Thoracic aorta (tissue), 2 donors: Measurements from ENCODE around the gene RECK. TPM values are rescaled to one million over a fixed set of nuclear protein-coding genes. Genes with fewer than 3 reads are reported as not detected.

ENCODE experiments used
- ATAC-seq: fragments of 150-250 bp; one replicate; pipeline ENCODE4 v1.8.0; 2017; ENCODE audit warnings: low read depth; ENCODE audit not compliant: insufficient number of reproducible peaks, low FRiP score
- DNase-seq: peaks from one replicate; pipeline ENCODE4 v3.0.0-alpha.2; 2020; ENCODE audit warnings: low spot score
- H3K27ac ChIP-seq, 2 donors: fragments of 200-600 bp; sonication (generic); 1 replicate in 1 of 2; 2 replicates in 1 of 2; pipeline ENCODE4 v1.5.1; 2016; ENCODE audit warnings: mild to moderate bottlenecking in 2 of 2, moderate library complexity in 2 of 2
- H3K27me3 ChIP-seq: fragments of 200-600 bp; sonication (generic); replicated peaks from 2 replicates; pipeline ENCODE4 v1.6.0; 2016; ENCODE audit warnings: mild to moderate bottlenecking; ENCODE audit not compliant: insufficient read depth
- H3K36me3 ChIP-seq: fragments of 200-600 bp; sonication (generic); one replicate; pipeline ENCODE4 v1.5.1; 2016
- H3K4me1 ChIP-seq, 2 donors: fragments of 200-600 bp; sonication (generic); 1 replicate in 1 of 2; 2 replicates in 1 of 2; pipeline versions ENCODE4 v1.5.1 to v1.6.0; 2016; ENCODE audit warnings: low read depth in 2 of 2, mild to moderate bottlenecking in 1 of 2; ENCODE audit not compliant: control insufficient read depth in 1 of 2
- H3K4me3 ChIP-seq: fragments of 200-600 bp; sonication (generic); 2 replicates; pipeline ENCODE4 v1.5.1; 2016; ENCODE audit warnings: mild to moderate bottlenecking
- H3K9me3 ChIP-seq: fragments of 200-600 bp; sonication (generic); 2 replicates; pipeline ENCODE4 v1.5.1; 2016
- CTCF ChIP-seq: fragments of 200-600 bp; sonication (generic); IDR thresholded peaks from one replicate; pipeline ENCODE4 v1.5.1; 2019; ENCODE audit warnings: antibody characterized with exemption
- total RNA-seq, 2 donors: library from RNA; depleted of rRNA; stranded (reverse); fragments of >200 nt; gene quantifications; one replicate each; pipeline versions ENCODE4 v1.1.0 to v1.2.3, GENCODE V29; 2016

Gene RECK
- total RNA-seq, 2 donors from 2014 or later: 19.8 to 30.5 TPM

GRCh38 chr9:36091026-36091953, 54.6 kb downstream of the RECK start:
- no peak overlapping the region for H3K4me3 ChIP-seq
- no peaks in the 10 kb centered on the region for H3K27me3 ChIP-seq
- H3K36me3 ChIP-seq: no peaks in the 10 kb centered on the region
- no peaks in the 10 kb centered on the region for H3K9me3 ChIP-seq
- no peak for ATAC-seq
- no peak for TF ChIP-seq CTCF
- no peak overlapping the region for H3K27ac ChIP-seq
- DNase-seq: no peak
- peaks cover 6 to 12% of the 10 kb centered on the region in 2 donors for H3K4me1 ChIP-seq

DNA sequence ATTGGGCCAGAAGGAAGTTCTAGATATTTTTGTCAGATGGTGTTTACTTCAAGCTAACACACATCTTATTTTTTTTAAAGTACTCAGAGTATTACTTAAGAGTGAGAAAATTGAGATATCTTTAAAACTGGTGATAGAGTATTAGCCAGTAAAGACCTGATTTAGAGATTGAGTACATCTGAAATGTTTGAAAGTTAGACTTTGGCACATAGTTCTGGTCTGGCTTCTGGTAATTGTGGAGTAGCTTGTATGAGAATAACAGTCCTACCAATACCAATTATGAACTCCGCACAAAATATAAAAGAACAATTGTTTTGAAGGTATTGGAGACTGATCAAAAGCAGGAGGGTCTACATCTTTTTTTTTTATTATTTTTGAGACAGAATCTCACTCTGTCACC, 55.3 kb downstream of the RECK start:
- H3K9me3 ChIP-seq: no peaks in the 10 kb centered on the region
- no peaks in the 10 kb centered on the region for H3K27me3 ChIP-seq
- no peak overlapping the region for H3K4me3 ChIP-seq
- ATAC-seq (no peak), DNase-seq (no peak)
- H3K27ac ChIP-seq: no peak overlapping the region
- H3K36me3 ChIP-seq: no peaks in the 10 kb centered on the region
- no peak for TF ChIP-seq CTCF
- H3K4me1 ChIP-seq: peaks cover 6 to 12% of the 10 kb centered on the region in 2 donors

DNA sequence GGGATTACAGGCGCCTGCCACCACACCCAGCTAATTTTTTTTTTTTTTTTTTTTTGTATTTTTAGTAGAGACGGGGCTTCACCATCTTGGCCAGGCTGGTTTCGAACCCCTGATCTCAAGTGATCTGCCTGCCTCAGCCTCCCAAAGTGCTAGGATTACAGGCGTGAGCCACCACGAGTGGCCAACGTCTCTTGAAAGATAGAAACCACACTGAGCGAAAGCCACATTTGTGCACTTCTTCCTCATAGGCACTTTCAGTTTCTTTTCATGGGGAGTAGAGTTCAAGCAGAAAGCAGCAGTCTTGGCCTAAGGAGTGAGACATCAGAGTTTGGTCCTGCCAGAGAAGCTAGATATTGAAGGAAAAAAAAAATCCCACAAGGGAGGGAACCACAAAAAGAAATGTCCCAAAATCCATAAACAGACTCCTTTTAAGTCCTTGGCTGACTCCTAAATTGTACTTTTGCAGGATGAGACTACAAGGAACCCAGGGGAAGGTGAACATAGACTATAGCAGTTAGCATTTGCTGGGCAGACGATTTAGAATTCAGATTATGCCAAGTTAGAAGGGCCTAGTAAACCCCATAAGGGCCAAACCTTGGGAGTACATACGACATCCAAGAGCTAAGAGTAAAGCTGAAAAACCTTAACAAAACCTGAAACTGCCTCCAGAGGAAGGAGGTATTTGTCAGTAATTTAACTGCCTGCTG, 55.9 kb downstream of the RECK start:
- peaks cover 6 to 12% of the 10 kb centered on the region in 2 donors for H3K4me1 ChIP-seq
- no peak for TF ChIP-seq CTCF
- no peaks in the 10 kb centered on the region for H3K27me3 ChIP-seq
- H3K36me3 ChIP-seq: no peaks in the 10 kb centered on the region
- ATAC-seq (no peak), DNase-seq (no peak)
- no peak overlapping the region for H3K27ac ChIP-seq
- no peak overlapping the region for H3K4me3 ChIP-seq
- no peaks in the 10 kb centered on the region for H3K9me3 ChIP-seq

DNA sequence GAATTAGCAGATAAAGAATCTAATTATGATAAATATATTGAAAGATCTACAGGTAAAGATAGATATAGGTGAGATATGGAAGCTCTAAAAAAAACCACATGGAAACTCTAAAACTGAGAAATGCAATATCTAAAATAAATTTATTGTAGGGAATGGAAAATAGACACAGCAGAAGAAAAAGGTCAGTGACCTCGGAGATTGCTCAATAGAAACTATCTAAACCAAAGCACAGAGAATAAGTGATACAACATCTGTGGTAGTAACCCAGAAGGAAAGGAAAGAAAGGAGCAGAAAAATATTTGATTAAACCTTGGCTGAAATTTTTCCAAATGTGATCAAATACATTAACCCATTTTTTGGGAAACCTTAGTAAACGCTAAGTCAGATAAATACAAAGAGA, 56.7 kb downstream of the RECK start:
- Histone ChIP-seq H3K27me3 (no peaks in the 10 kb centered on the region), H3K4me1 (peaks cover 6 to 12% of the 10 kb centered on the region in 2 donors), H3K4me3 (no peak overlapping the region), H3K36me3 (no peaks in the 10 kb centered on the region), H3K27ac (no peak overlapping the region), H3K9me3 (no peaks in the 10 kb centered on the region)
- ATAC-seq: no peak
- DNase-seq: no peak
- no peak for TF ChIP-seq CTCF

- Histone ChIP-seq H3K4me3 (no peak overlapping the region), H3K36me3 (no peaks in the 10 kb centered on the region), H3K27me3 (no peaks in the 10 kb centered on the region), H3K27ac (no peak overlapping the region), H3K9me3 (no peaks in the 10 kb centered on the region), H3K4me1 (no peaks in the 10 kb centered on the region)
- ATAC-seq (no peak), DNase-seq (no peak)
- no peak for TF ChIP-seq CTCF
Observed at GRCh38 chr9:36099718-36100117, 63.0 kb downstream of the RECK start.
